ENCODE measurements around the gene PDE4D. TPM values are rescaled to one million over a fixed set of nuclear protein-coding genes. Genes with fewer than 3 reads are reported as not detected.

The PDE4D gene
- total RNA-seq, 1 donor from 2014 or later, result 2.3 TPM

GRCh38 chr5:59738024-59738423 lies 155.5 kb downstream of the PDE4D start:
- Mint-ChIP-seq H3K36me3 (no peaks in the 10 kb centered on the region), H3K9me3 (no peaks in the 10 kb centered on the region), H3K4me3 (no peak overlapping the region), H3K27ac (no peak overlapping the region), H3K4me1 (peaks cover 2% of the 10 kb centered on the region), H3K27me3 (ENCODE audit: insufficient read depth, low read depth) (no peaks in the 10 kb centered on the region)
- H3K79me2 ChIP-seq (ENCODE audit: low read depth), result no peaks in the 10 kb centered on the region
- H3K4me3 ChIP-seq, result no peak overlapping the region
- H3K36me3 ChIP-seq, result no peaks in the 10 kb centered on the region
- DNase-seq (ENCODE audit: low spot score), result no peak
- no peak overlapping the region for H2AFZ ChIP-seq (replicated peaks)
- H3K9me3 ChIP-seq (ENCODE audit: low read depth), result no peaks in the 10 kb centered on the region
- H3K4me2 ChIP-seq, result no peak overlapping the region
- H3K27me3 ChIP-seq, result no peaks in the 10 kb centered on the region
- no peaks in the 10 kb centered on the region for H4K20me1 ChIP-seq (ENCODE audit: low read depth)
- H3K4me1 ChIP-seq, result no peaks in the 10 kb centered on the region
- H3K9ac ChIP-seq, result no peak overlapping the region
- no peaks in the 10 kb centered on the region for H3F3A ChIP-seq (ENCODE audit: low read depth)
- H3K27ac ChIP-seq, result no peak overlapping the region
- no peak for TF ChIP-seq EZH2 (IDR thresholded peaks at IDR 0.05)
- TF ChIP-seq EZH2phosphoT487 (IDR thresholded peaks at IDR 0.05), result no peak
- no peak for TF ChIP-seq CTCF (IDR thresholded peaks at IDR 0.05)

- Mint-ChIP-seq H3K4me3 (no peak overlapping the region), H3K27ac (no peak overlapping the region)
- H2AFZ ChIP-seq (replicated peaks), result no peak overlapping the region
Measured at GRCh38 chr5:59732806-59733205, 160.7 kb downstream of the PDE4D start.

GRCh38 chr5:59732301-59732700 lies 161.2 kb downstream of the PDE4D start:
- no peaks in the 10 kb centered on the region for H3K27me3 ChIP-seq
- Mint-ChIP-seq H3K27ac (no peak overlapping the region), H3K27me3 (ENCODE audit: insufficient read depth, low read depth) (no peaks in the 10 kb centered on the region), H3K4me1 (peaks cover 9% of the 10 kb centered on the region), H3K36me3 (no peaks in the 10 kb centered on the region), H3K9me3 (no peaks in the 10 kb centered on the region), H3K4me3 (no peak overlapping the region)
- no peak overlapping the region for H2AFZ ChIP-seq (replicated peaks)
- H3K4me3 ChIP-seq, result no peak overlapping the region
- no peaks in the 10 kb centered on the region for H3K9me3 ChIP-seq (ENCODE audit: low read depth)
- H3K36me3 ChIP-seq, result no peaks in the 10 kb centered on the region
- no peak overlapping the region for H3K27ac ChIP-seq
- H4K20me1 ChIP-seq (ENCODE audit: low read depth), result no peaks in the 10 kb centered on the region
- peaks cover 8% of the 10 kb centered on the region for H3K4me1 ChIP-seq
- no peaks in the 10 kb centered on the region for H3F3A ChIP-seq (ENCODE audit: low read depth)
- H3K79me2 ChIP-seq (ENCODE audit: low read depth), result no peaks in the 10 kb centered on the region
- no peak overlapping the region for H3K9ac ChIP-seq
- H3K4me2 ChIP-seq, result no peak overlapping the region
- no peak for TF ChIP-seq EZH2phosphoT487 (IDR thresholded peaks at IDR 0.05)
- no peak for TF ChIP-seq CTCF (IDR thresholded peaks at IDR 0.05)
- no peak for TF ChIP-seq EZH2 (IDR thresholded peaks at IDR 0.05)
- DNase-seq (ENCODE audit: low spot score), result peak; percentile 21

More at GRCh38 chr5:59732806-59733205, 160.7 kb downstream of the PDE4D start:
- Histone ChIP-seq H3K79me2 (ENCODE audit: low read depth) (no peaks in the 10 kb centered on the region), H4K20me1 (ENCODE audit: low read depth) (no peaks in the 10 kb centered on the region), H3K27ac (no peak overlapping the region), H3K4me2 (no peak overlapping the region), H3K4me1 (peaks cover 8% of the 10 kb centered on the region), H3K9me3 (ENCODE audit: low read depth) (no peaks in the 10 kb centered on the region), H3K27me3 (no peaks in the 10 kb centered on the region), H3F3A (ENCODE audit: low read depth) (no peaks in the 10 kb centered on the region), H3K36me3 (no peaks in the 10 kb centered on the region), H3K4me3 (no peak overlapping the region), H3K9ac (no peak overlapping the region)
- DNase-seq (ENCODE audit: low spot score), result no peak
- peaks cover 9% of the 10 kb centered on the region for H3K4me1 Mint-ChIP-seq
- no peaks in the 10 kb centered on the region for H3K27me3 Mint-ChIP-seq (ENCODE audit: insufficient read depth, low read depth)
- no peaks in the 10 kb centered on the region for H3K36me3 Mint-ChIP-seq
- TF ChIP-seq EZH2 (IDR thresholded peaks at IDR 0.05) (no peak), EZH2phosphoT487 (IDR thresholded peaks at IDR 0.05) (no peak), CTCF (IDR thresholded peaks at IDR 0.05) (no peak)
- no peaks in the 10 kb centered on the region for H3K9me3 Mint-ChIP-seq

Data from neural progenitor cell (in vitro differentiated cells).